HG03571 (cell line): ENCODE measurements around the gene AUTS2.

Experiments
- ATAC-seq: cut with Tn5 transposase; IDR thresholded peaks from one replicate; pipeline ENCODE4 v1.9.1; 2021; ENCODE audit not compliant: unreplicated experiment

Gene AUTS2

DNA sequence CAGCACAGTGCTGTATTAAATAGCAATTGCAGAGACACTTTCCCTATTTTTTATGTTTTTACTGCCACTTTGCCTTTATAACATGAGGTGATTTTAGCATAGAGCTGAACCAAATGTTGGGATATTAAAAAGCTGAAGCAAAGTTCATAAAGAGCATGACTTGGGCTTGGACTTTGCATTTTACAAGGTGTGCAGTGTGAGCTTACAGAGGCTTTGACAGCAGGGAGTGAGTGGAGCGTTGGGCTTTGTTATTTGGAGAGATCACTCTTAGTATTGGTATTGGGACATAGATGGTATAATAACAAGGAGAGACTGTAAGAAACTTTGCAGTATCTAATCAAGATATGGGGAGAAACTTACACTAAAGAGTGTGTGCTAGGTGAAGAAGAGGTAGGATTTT lies 449.1 kb downstream of the AUTS2 start:
- ATAC-seq, result no peak

DNA sequence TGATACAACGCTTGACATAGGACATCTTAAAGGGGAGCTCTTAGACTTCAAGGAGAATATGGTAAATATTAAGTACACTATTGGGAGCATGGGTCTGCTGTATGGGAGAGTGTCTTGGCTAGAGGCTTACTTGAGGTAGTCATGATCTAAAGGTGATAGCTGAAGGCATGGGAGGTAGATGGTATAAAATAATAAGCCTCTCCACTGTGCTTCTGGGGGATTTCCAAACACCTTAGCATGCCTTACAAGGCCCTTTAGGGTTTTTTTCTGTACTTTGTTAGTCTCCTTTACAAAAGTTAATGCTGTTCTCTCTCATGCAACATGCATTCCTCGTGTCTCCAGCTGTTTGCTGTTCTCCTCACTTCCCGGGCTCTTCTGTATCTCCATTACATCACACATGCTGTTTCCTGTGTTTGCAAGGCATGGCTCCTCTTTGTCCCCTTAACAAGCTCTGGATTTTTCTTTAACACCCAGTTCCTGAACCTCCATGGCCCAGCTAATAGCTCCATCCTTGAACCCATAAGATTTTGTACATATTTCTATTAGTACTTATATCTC lies 449.7 kb downstream of the AUTS2 start:
- ATAC-seq, result no peak

DNA sequence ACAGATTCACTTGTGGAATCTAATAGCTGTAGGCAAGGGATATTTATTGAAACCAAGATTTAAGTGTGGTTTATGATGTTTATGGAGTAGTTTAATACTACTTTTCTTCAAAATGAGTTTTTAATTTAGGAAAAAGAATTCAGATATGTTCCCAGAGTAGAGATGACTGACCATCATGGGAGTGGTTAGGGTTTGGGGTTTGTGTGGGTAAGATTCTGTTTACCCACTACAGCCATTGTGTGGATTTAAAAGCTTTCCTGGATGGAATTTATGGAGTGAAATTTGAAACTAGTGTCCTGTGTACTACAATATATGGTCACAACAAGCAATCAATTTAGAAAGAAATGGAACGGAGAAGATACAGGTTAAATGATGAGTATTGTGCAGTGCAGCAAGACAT lies 453.5 kb downstream of the AUTS2 start:
- ATAC-seq, result no peak

DNA sequence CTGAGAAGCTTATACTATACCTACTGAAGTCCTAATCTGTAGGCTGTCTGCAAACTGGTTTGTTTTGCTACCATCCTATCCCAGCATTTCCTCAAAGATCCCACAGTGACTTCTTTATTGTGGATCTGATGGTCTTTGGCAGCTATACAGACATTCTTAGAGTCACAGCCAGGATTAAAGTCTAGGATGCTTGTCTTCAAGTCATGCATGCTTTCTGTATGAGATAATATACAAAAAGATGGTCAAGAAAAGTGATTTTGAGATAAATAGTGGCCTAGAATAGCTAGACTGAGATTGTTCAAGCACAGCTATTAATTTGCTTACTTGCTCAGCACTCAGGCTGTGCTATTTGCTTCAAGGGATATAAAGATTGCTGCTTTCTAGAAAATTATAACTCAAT lies 454.4 kb downstream of the AUTS2 start:
- no peak for ATAC-seq

DNA sequence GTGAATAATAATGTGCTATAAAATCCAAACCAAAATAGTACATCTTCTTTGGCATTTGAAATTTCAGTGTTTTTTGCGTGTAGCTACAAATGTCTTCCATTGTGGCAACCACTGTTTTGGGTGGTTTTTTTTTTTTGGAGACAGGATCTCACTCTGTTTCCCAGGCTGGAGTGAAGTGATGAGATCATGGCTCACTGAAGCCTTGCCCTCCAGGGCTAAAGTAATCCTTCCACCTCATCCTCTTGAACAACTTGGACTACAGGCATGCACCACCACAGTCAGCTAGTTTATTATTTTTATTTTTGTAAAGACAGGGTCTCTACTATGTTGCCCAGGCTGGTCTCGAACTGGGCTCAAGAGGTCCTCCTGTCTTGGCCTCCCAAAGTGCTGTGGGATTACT lies 455.1 kb downstream of the AUTS2 start:
- no peak for ATAC-seq

DNA sequence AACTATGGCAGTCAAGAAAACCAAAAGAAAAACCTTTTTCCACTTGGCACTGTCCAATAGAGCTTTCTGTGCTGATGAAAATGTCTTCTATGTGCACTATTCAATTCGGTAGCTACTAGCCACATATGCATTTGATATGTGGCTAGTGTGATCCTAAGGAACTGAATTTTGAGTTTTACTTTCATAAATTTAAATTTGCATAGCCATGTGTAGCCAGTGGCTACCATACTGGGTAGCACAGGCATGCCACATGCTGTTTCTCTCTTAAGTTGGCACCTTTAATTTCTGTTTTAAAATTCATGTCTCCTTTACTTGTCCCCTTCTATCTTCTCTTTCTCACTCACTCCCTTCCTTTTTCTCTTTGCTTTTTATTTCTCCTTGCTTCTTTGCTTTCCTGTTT lies 455.7 kb downstream of the AUTS2 start:
- no peak for ATAC-seq

DNA sequence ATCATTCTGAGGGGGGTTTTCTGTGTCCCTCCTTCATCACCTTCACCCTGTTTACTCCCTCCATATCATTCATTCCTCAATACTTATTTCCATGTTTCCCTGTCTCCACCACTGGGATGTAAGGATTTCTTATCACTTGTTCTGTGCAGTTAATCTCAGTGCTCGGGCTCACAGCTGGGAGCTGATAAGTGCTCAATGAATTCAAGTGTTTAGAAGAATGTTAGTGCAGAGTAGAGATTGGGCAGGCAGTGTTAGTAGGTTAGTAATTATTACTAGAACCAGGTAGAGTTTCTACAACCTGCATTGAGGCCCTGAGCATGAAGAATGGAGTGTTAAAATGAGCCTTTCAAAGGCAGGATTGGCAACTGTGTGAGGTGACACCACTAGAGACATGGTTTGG lies 458.1 kb downstream of the AUTS2 start:
- no peak for ATAC-seq

DNA sequence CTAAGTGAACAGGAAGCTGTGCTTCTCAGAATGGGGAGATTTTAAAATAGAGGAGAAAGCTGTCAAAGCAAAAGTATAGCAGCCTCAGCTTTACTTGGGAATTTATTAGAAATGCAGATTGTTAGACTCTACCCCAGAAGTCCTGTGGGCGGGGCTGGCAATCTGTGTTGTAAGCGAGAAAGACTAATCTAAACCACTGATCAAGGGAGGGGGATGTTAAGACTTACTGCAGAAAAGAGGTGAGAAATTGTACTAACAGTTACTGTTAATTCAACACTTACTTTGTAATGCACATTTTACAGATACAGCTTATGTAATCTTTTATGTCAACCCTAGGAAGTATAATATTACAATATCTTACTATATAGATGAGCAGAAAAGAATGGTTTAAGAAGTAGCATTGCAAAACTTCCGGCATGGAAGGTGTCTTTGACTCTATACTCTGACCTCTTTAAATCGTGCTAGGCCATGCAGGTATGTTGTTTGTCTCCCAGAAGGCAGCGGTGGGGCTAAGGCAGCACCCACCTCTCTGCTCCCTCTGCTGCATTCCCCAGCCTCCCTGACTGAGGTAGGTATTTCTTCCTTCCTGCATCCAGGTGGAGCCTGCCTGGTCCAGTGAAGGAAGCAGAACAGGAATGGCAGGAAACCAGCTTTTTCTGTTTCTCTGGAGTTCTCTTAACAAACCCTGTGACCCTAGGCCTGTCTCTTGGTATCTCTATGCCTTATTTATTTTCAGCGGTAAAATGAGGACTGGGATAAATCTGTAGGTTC lies 462.2 kb downstream of the AUTS2 start:
- no peak for ATAC-seq

DNA sequence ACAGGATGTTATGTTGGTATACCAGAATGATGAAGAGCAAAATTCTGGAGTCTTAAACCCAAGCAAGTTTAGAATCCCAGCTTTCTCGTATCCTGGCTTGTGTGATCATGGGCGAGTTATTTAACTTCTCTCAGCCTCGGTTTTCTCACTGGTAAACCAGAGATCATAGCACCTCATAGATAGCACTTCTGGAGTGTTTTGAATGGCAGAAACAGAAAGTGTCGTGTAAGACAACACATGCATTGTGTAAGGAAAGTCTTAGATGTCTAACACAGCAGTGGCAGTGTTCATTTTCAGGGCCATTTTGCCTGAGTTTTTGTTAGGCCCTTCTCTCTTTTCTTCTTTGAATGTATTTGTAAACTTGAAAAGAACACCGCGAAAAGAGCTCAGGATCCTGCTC lies 465.1 kb downstream of the AUTS2 start:
- no peak for ATAC-seq

DNA sequence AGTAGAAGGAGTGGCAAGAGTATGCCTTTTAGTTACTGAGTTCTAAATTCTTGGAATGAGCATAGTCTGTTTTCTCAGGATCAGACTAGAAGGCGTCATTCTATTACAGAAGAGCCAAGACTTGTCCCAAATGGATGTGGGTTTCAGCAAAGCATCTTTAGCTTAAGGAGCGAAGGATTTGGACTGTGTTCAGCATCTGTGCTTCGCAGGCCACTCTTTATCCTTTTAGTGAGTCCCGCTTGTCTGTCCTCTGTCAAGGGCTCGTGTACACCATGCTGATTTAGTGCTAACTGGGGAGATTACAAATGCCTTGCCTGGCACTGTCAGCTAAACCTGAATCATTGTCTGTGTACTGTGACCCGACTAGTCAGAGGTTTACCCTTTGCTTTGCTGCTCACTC lies 465.7 kb downstream of the AUTS2 start:
- ATAC-seq, result no peak

DNA sequence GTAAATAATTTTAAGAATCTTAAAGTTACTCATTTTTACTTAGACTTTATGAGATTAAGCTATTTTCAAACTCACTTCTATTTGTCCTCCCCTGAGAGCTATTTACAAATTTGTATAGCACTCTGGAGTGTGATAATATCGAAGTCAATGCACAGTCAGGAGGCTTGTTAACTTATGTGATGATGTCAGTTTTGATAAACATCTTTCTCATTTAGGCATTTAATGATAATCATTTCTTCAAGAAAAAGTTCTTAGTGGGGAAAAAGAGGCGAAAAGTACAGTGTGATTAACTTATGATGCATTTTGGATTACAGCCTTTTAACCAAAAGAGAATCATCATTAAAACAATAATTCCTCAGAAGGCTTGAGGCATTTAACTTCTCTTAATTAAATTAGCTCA lies 468.6 kb downstream of the AUTS2 start:
- ATAC-seq, result no peak

DNA sequence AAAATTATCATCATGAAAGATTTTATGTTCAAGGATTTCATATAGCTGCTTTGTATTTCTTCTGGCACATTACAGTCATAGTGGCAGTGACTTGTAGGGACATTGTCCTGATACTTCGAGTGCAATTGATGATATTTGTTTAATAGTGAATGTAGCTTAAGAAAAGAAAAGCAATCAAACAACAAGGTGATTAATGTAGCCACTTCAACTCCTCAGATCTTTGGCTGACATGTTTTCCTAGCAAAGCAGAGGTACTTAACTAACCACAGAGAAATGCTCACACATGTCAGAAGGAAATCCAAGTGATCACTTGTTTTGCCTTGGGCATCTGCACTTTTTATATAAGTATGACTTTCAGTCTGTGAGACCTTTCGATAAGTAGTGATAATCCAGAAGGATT lies 470.3 kb downstream of the AUTS2 start:
- no peak for ATAC-seq

DNA sequence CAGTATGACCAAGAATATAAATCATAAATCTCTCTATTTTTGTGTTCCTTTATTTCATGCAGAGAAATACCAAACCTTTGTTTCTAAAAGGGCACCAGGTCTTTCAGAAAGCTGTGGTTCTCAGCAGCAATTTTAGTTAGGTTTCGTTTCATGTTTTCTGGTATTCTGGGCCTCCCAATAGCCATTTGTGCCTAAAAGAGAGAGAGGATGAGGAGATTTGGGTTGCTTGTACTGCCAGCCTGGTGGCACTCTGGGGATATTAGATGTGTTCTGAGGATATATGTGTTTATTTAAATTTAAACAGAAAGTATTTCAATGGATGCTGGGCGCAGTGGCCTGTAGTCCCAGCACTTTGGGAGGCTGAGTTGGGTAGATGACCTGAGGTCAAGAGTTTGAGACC lies 471.7 kb downstream of the AUTS2 start:
- ATAC-seq, result no peak

DNA sequence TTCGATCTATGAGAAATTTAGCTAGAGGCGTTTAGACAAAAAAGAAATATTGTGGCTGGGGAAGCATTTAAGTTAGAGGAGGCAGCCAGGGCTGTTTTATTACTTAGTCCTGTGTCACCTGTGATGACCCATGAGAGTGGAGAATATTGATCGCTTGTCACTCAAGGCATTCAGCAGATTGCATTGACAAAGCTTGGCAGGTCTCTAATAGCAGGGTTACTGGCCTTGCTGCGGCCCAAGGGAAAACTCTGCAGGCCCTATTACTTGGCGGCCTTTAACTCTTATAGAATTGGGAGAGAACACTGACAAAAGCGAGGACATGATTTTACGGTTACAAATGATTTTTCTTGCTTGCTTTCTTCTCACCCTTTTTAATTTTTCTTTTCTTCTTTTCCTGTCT lies 473.5 kb downstream of the AUTS2 start:
- no peak for ATAC-seq

DNA sequence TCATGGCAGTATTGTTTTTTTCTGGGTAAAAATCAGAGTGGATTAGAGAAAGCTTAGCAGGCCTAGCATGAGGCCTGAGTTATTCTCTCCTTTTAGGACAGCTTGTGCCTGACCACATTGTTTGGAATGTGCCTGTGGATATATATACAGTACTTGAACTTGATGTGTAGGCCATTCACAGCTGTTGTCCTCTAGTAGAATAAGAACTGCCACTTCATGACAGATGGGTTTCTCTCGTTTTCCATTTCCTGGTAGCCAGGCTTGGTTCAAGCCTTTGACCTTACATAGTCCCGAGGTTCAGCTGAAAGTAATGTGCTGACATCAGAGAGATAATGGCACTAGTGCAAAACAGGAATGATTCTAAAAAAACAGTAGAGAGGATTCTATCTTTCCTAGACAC lies 473.9 kb downstream of the AUTS2 start:
- no peak for ATAC-seq

DNA sequence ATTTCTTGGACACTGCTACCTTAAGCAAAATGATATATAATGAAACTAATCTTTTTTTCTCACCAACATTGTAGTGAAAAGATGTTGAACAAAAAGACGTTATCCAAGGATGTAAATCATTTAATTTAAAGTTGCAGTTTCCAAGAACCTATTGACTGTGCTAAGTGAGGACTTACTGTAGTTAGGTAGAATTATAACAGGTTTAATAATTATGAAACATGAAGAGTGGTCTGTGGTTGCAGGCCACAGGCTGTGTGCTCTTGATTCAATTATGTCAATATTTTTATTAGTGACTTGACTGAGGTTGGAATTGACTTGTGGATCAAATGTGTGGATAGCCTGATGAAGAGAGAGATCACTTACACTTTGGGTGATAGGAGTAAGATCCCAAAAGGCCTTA lies 478.1 kb downstream of the AUTS2 start:
- no peak for ATAC-seq

DNA sequence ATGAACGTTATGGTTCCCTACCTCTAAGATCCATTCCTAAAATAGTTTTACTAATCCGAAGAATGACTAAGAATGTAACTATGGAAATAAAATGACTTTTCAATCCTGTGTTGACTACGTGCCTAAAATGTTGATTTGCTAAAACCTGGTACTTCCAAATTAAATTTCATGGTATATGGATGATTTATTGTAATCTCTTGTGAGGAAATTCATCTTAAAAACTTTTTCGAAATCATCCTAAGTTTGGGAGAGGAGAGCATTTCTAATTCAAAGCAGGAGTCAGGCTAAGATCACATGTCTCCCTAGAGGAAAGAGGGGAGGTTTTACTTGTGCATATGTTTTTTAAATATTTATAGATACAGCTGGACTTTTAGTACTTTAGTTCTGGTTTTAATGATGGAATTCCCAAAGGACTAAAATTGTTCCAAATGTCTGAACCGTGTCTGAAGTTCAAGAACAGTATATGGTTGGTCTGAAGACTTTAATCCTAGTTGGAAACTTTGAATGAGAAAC lies 483.9 kb downstream of the AUTS2 start:
- ATAC-seq, result no peak

DNA sequence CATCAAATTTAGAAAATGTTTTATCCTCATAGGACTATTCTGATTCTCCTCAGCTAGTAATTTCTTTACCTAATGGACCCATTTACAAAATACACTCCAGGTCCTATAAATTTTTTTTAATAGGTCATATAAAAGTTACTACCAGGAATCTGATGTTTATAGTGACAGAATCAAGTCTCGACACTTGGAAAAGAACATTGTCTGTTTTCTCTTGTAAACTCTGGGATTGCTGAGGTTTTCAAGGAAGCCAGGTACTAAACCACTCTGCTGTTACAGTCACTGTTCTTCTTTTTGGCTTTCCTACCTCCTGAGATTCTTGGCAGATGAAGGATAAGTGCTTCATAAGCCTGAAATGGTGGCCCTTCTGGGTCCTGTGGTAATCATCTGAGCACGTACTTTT lies 493.1 kb downstream of the AUTS2 start:
- no peak for ATAC-seq

DNA sequence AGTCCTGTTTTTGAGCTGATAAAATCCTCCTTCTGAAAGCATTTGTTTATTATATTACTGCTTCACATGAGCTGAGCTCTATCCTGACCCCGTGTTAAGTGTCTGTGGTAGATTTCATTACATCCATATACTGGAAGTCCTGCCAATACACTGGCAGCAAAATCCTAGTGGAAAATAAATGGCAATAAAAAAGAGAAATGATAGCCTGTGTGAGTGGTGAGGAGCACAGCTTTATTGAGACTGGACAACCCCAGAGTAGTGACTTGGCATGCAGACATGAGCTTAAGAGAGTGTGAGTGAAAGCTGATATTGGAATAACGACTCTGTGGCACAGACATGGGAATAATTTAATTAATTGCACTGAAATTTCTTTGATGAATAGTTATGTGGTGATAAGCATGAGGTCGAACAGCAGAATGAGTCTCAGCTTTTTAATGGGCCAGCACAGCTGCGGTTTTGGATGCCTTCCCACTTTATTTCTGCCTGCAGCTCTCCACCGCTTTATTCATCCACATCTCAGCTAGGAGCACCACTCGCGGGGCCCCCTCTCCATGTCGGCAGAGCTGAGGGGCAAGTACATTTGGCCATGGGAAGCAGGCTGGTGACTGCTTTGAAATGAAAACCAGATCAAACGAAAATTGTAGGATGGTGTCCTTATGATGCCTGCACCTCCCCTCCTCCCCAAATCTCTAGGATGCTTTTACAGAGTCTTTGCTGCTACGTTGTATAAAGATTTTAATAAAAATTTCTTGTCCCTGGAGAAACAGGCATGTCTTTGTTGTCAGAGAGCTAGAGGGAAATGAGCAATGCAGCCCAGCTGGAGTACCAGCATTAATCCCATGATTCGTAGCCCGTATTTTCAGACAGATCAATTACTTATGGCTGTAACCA lies 494.3 kb downstream of the AUTS2 start:
- no peak for ATAC-seq

DNA sequence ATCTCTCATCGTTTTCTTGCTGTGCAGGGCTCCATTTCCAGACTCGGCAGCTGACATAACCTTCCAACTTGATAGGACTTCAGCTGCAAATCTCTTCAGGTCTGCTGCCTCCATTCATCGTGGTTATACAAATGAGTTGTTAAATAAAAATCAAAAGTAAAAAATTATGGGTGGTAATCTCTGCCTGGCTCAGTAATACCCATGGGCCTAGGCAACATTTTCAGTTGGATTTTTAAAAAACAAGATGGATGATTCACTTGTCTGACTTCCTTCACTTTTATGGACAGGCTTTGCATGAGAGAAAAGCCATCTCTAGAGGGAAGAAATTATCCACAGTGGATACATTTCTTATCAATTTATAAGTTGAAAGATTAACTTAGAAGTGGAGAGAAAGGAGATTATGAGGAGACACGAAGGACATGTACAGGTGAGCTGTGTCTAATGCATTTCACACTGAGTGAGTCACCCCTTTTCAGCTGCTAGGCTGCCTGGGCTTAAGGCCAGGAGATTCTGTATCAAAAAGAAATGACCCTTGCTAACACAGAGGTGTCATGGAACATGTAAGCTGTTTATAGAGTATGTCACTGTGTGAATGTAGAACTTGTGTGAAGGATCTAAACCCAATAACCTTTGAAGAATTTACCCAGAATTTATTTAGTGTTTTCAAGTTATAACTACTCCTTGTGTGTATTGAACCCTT lies 495.1 kb downstream of the AUTS2 start:
- no peak for ATAC-seq

DNA sequence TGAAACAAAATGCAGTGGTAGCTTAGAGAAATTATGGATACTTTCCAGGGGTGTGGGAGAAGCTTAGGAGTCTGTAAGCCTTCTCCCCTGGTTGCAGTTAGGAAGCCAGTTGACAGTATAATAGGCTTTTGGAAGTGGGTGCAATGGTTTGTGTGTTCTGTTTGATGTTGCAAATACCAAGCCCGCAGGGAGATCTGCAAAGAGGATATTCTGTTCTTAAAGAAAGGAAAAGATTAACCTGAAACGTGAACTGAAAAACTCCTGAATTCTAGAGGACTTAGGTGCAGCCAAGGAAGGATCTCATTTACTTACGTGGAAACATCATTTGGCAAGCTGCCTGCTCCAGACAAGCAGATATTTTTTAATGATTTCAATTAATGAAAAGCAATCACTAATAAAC lies 496.6 kb downstream of the AUTS2 start:
- no peak for ATAC-seq
